ENCODE measurements around the gene RNASE1.
"Not testable (repeated sequence)": the region's sequence is repeated elsewhere in the genome, so short reads cannot be mapped to it uniquely, and the experiment has no call there.

RNASE1 gene

DNA sequence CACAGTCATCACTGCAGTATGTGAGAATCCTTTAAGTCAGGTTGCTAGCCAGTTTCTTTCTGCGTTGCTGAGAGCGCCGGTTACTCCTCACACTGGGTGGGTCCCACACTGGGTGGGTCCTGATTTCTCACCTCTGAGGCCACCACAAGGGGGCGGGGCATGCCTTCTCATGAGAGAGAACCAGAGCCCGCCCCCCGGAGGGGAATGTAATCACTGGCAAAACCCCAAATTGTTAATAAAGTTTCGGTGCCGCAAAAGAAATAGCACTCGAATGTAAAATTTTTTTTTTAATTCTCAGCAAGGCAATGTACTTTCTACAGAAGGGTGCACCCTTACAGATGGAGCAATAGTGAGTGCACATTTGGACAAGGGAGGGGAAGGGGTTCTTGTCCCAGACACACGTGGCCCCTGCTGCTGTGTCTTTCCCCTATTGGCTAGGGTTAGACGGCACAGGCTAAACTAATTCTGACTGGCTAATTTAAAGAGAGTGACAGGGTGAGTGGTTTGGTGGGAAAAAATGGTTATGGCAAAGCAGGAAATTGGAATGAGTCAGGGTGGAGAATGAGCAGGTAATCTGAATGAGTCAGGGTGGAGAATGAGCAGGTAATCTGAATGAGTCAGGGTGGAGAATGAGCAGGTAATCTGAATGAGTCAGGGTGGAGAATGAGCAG lies 25.5 kb upstream of the RNASE1 start:
- peaks cover 8 to 12% of the 10 kb centered on the region in 2 donors for H3K9me3 ChIP-seq (ENCODE audit: control insufficient read depth in 1 of 2, low read length in 2 of 2)
- H3K27ac ChIP-seq (ENCODE audit: low read depth, low read length); H3K27me3 ChIP-seq (ENCODE audit: control insufficient read depth in 1 of 2, insufficient read depth in 2 of 2, low read length in 2 of 2); H3K4me1 ChIP-seq (ENCODE audit: control insufficient read depth in 1 of 2, insufficient read depth in 2 of 2, low read length in 2 of 2); H3K9ac ChIP-seq (ENCODE audit: low read depth in 1 of 2, low read length in 2 of 2); H3K4me3 ChIP-seq (ENCODE audit: low read depth in 1 of 2, low read length in 2 of 2); H3K36me3 ChIP-seq (ENCODE audit: control insufficient read depth in 1 of 2, insufficient read depth in 2 of 2, low read length in 2 of 2): not testable (repeated sequence)

DNA sequence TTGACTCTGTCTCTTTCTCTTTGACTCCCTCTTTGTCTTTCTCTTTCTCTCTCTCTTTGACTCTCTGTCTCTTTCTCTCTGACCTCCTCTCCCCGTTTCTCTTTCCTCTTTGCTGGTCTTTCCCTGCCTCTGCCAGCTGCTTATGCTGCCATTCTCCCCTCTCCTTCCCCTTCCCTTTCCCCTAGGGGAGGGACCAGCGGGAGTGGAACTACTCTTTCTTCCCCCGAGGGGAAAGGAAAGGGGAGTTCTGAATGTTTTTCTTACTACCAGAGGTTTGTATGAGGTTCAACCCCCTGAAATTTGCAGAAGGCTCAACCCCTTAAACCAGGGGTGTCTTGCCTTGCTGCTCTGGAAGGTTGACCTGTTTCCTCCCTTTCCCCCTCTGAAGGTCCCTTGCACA lies 24.7 kb upstream of the RNASE1 start:
- Histone ChIP-seq H3K4me1 (ENCODE audit: control insufficient read depth in 1 of 2, insufficient read depth in 2 of 2, low read length in 2 of 2) (no peaks in the 10 kb centered on the region), H3K4me3 (ENCODE audit: low read depth in 1 of 2, low read length in 2 of 2) (no peak overlapping the region), H3K27ac (ENCODE audit: low read depth, low read length) (no peak overlapping the region), H3K36me3 (ENCODE audit: control insufficient read depth in 1 of 2, insufficient read depth in 2 of 2, low read length in 2 of 2) (no peaks in the 10 kb centered on the region), H3K9ac (ENCODE audit: low read depth in 1 of 2, low read length in 2 of 2) (no peak overlapping the region), H3K27me3 (ENCODE audit: control insufficient read depth in 1 of 2, insufficient read depth in 2 of 2, low read length in 2 of 2) (no peaks in the 10 kb centered on the region), H3K9me3 (ENCODE audit: control insufficient read depth in 1 of 2, low read length in 2 of 2) (peaks cover 8 to 12% of the 10 kb centered on the region in 2 donors)

DNA sequence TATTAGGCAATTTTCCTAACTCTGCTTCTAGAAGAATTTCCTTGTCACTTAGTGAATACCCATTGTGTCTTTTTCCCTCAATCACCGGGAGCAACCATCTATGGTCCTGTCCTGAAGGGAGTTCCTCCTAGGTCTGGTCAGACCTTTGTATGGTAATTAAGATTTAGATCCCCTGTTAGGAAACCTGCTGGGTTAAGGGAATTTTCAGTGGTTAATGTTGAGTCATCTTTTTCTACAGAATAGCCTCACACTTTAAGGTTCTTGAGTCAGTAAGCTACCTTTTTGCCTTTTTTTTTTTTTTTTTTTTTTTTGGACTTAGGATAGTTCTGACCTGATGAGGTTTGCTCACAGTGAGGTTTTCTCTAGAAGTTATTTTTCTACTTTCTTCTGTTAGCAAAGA lies 24.0 kb upstream of the RNASE1 start:
- not testable (repeated sequence) for H3K27ac ChIP-seq (ENCODE audit: low read depth, low read length); H3K9ac ChIP-seq (ENCODE audit: low read depth in 1 of 2, low read length in 2 of 2); H3K4me1 ChIP-seq (ENCODE audit: control insufficient read depth in 1 of 2, insufficient read depth in 2 of 2, low read length in 2 of 2); H3K36me3 ChIP-seq (ENCODE audit: control insufficient read depth in 1 of 2, insufficient read depth in 2 of 2, low read length in 2 of 2); H3K4me3 ChIP-seq (ENCODE audit: low read depth in 1 of 2, low read length in 2 of 2); H3K27me3 ChIP-seq (ENCODE audit: control insufficient read depth in 1 of 2, insufficient read depth in 2 of 2, low read length in 2 of 2)
- H3K9me3 ChIP-seq (ENCODE audit: control insufficient read depth in 1 of 2, low read length in 2 of 2): peaks cover 8 to 12% of the 10 kb centered on the region in 2 donors

DNA sequence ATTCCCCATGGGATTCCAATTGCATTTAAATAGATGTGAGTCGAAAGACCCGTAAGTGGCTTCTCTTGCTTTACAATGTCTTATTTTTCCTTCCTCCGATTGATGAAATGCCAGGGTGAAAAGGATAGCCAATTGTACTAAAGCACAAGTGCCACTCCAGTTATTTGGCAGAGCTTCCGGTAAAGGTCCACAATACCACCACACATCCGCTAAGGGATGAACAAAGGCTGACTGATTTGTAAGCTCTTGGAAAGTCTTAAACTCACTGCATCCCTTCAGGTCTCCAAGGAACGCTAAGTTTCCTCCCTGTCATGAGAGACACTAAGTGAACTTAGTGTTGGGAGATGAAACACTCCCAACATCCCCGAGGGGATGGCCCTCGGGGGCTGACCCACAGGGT lies 21.2 kb upstream of the RNASE1 start:
- Histone ChIP-seq H3K36me3 (ENCODE audit: control insufficient read depth in 1 of 2, insufficient read depth in 2 of 2, low read length in 2 of 2) (no peaks in the 10 kb centered on the region), H3K27me3 (ENCODE audit: control insufficient read depth in 1 of 2, insufficient read depth in 2 of 2, low read length in 2 of 2) (no peaks in the 10 kb centered on the region), H3K27ac (ENCODE audit: low read depth, low read length) (no peak overlapping the region), H3K9me3 (ENCODE audit: control insufficient read depth in 1 of 2, low read length in 2 of 2) (peaks cover 8 to 12% of the 10 kb centered on the region in 2 donors), H3K4me1 (ENCODE audit: control insufficient read depth in 1 of 2, insufficient read depth in 2 of 2, low read length in 2 of 2) (no peaks in the 10 kb centered on the region), H3K4me3 (ENCODE audit: low read depth in 1 of 2, low read length in 2 of 2) (no peak overlapping the region), H3K9ac (ENCODE audit: low read depth in 1 of 2, low read length in 2 of 2) (no peak overlapping the region)

DNA sequence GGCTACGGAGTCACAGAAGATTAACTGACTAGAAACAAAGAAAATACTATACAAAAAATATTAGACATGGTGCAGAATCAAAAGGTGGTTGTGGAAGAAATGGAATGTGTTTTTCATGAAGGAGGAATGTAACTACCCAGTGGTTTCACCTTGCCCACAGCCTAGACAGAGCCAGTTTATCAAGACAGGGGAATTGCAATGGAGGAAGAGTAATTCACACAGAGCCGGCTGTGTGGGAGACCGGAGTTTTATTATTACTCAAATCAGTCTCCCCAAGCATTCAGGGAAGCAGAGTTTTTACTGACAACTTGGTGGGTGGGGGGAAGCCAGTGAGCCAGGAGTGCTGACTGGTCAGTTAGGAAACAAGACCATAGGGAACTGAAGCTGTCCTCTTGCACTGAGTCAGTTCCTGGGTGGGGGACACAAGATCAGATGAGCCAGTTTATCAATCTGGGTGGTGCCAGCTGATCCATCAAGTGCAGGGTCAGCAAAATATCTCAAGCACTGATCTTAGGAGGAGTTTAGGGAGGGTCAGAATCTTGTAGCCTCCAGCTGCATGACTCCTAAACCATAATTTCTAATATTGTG lies 19.0 kb upstream of the RNASE1 start:
- H3K4me3 ChIP-seq (ENCODE audit: low read depth in 1 of 2, low read length in 2 of 2); H3K27me3 ChIP-seq (ENCODE audit: control insufficient read depth in 1 of 2, insufficient read depth in 2 of 2, low read length in 2 of 2); H3K4me1 ChIP-seq (ENCODE audit: control insufficient read depth in 1 of 2, insufficient read depth in 2 of 2, low read length in 2 of 2); H3K9me3 ChIP-seq (ENCODE audit: control insufficient read depth in 1 of 2, low read length in 2 of 2); H3K9ac ChIP-seq (ENCODE audit: low read depth in 1 of 2, low read length in 2 of 2); H3K36me3 ChIP-seq (ENCODE audit: control insufficient read depth in 1 of 2, insufficient read depth in 2 of 2, low read length in 2 of 2); H3K27ac ChIP-seq (ENCODE audit: low read depth, low read length): not testable (repeated sequence)

DNA sequence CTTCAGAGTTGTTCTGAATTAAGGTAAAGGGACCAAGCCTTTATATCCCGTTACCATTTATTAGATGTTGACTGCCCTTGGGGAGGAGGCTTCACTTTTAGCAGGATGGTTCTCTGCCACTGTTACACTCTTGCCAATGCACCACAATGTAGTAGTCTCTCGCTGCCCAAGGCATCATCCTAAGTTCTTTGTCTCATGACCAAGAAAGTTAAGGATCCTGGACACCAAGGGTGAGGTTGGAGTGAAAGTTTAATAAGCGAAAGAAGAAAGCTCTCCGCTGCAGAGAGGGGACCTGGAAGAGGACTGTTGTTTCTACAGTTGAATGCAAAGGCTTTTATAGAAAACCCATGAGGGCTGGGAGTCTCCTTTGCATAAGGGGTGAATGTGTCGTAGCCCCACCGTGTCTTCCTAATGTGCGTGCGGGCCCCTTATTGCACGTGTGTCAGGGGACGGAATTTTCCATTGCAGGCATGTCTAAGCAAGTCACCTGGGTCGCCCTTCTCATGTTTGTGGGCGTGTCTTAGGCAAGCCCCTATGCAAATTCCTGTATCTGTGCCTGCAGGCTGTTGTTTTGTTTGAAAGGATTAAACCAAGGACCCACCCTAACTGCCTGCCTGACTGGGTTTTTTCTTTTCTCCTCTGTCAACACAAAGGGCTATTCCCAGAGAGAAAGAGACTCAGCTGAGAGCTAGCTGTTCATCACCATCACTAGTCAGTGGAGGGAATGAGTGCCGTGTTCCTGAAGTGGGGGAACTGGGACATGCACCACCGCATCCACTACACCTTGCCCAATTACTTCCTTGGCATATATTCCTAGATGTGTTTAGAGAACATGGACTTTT lies 17.6 kb upstream of the RNASE1 start:
- H3K4me3 ChIP-seq (ENCODE audit: low read depth in 1 of 2, low read length in 2 of 2): no peak overlapping the region
- H3K27me3 ChIP-seq (ENCODE audit: control insufficient read depth in 1 of 2, insufficient read depth in 2 of 2, low read length in 2 of 2): no peaks in the 10 kb centered on the region
- no peaks in the 10 kb centered on the region for H3K36me3 ChIP-seq (ENCODE audit: control insufficient read depth in 1 of 2, insufficient read depth in 2 of 2, low read length in 2 of 2)
- no peak overlapping the region for H3K27ac ChIP-seq (ENCODE audit: low read depth, low read length)
- H3K9me3 ChIP-seq (ENCODE audit: control insufficient read depth in 1 of 2, low read length in 2 of 2): no peaks in the 10 kb centered on the region
- no peaks in the 10 kb centered on the region for H3K4me1 ChIP-seq (ENCODE audit: control insufficient read depth in 1 of 2, insufficient read depth in 2 of 2, low read length in 2 of 2)
- no peak overlapping the region for H3K9ac ChIP-seq (ENCODE audit: low read depth in 1 of 2, low read length in 2 of 2)

DNA sequence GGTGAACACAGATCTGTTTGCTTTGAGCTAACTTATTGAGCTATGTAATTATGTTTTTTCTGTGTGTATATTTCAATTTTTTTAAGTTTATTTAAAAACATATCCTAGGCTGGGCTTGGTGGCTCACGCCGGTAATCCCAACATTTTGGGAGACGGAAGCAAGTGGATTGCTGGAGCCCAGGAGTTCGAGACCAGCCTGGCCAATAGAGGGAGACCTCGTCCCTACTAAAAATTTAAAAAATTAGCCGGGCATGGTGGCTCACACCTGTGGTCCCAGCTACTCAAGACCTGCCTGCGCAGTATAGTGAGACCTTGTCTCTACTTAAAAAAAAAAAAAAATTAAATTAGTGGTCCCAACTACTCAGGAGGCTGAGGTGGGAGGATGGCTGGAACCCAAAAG lies 16.2 kb upstream of the RNASE1 start:
- H3K27me3 ChIP-seq (ENCODE audit: control insufficient read depth in 1 of 2, insufficient read depth in 2 of 2, low read length in 2 of 2): no peaks in the 10 kb centered on the region
- no peak overlapping the region for H3K4me3 ChIP-seq (ENCODE audit: low read depth in 1 of 2, low read length in 2 of 2)
- H3K4me1 ChIP-seq (ENCODE audit: control insufficient read depth in 1 of 2, insufficient read depth in 2 of 2, low read length in 2 of 2): peaks cover 7% of the 10 kb centered on the region in 2 donors
- H3K9ac ChIP-seq (ENCODE audit: low read depth in 1 of 2, low read length in 2 of 2): no peak overlapping the region
- H3K27ac ChIP-seq (ENCODE audit: low read depth, low read length): no peak overlapping the region
- no peaks in the 10 kb centered on the region for H3K36me3 ChIP-seq (ENCODE audit: control insufficient read depth in 1 of 2, insufficient read depth in 2 of 2, low read length in 2 of 2)
- H3K9me3 ChIP-seq (ENCODE audit: control insufficient read depth in 1 of 2, low read length in 2 of 2): no peaks in the 10 kb centered on the region

DNA sequence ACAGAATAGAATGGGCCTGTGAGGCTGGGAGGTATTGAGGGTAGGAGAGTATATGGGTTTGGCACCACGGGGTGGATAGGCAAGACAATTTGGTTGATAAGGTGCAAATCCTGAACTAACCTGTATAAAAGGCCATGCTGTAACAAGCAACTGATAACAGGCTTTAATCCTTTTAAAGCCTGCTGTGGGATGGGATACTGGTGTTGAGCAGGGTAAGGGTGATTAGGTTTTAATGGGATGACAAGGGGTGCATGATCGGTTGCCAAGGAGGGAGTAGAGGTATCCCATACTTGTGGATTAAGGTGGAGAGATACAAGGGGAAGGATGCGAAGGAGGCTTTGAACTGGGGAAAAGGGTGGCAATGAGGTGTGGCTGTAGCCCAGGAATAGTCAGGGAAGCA lies 13.3 kb upstream of the RNASE1 start:
- not testable (repeated sequence) for H3K9ac ChIP-seq (ENCODE audit: low read depth in 1 of 2, low read length in 2 of 2); H3K27me3 ChIP-seq (ENCODE audit: control insufficient read depth in 1 of 2, insufficient read depth in 2 of 2, low read length in 2 of 2); H3K27ac ChIP-seq (ENCODE audit: low read depth, low read length); H3K9me3 ChIP-seq (ENCODE audit: control insufficient read depth in 1 of 2, low read length in 2 of 2); H3K4me3 ChIP-seq (ENCODE audit: low read depth in 1 of 2, low read length in 2 of 2); H3K36me3 ChIP-seq (ENCODE audit: control insufficient read depth in 1 of 2, insufficient read depth in 2 of 2, low read length in 2 of 2)
- H3K4me1 ChIP-seq (ENCODE audit: control insufficient read depth in 1 of 2, insufficient read depth in 2 of 2, low read length in 2 of 2): peaks cover 22 to 28% of the 10 kb centered on the region in 2 donors

DNA sequence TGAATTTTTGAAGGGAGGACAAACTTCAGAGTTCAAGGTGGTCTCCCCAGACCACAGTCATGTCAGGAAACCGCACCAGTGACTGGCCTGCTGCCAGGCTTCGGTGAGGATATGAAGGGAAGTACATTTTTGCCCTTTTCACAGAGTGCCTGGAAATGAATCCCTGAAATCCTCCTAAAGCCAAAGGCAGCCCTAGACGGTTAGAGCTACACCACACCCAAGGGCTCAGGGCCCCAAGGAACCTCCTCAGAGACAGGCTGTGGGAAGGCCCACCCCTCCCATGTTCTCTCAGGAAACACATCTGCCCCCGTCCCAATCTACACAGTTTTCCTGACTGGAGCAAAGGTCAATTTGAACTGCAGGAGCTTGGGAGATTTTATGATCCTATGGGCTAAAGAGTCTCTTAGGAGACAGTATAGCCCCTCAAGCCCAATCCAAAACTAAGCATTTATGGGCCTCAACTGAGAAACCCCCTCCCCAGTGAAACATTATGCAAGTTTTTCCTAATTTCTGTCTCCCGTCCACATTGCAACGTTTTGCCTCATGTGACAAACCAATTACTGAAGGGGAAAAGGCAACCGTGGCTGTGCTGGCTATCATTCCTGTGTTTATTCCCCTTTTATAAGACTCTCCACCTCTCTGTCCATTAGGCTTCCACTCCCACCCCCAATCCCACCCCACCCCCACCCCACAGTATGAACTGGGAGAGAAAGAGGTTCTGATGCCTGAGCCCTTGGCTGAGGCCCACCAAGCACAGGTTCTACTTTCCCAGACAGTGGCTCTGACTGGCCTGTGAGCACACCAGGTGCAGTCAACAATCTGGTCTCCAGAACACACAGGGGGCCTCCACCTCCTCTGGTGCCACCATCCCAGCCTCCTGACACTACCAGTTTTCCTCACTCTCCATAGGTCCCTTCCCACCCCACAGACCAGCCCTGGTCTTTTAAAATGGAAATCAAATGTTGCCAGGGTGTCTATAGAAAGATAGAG lies 9.6 kb upstream of the RNASE1 start:
- peak overlapping the region in 1 of 2 donors; percentile 6 for H3K4me3 ChIP-seq (ENCODE audit: low read depth in 1 of 2, low read length in 2 of 2)
- H3K4me1 ChIP-seq (ENCODE audit: control insufficient read depth in 1 of 2, insufficient read depth in 2 of 2, low read length in 2 of 2): peaks cover 34 to 42% of the 10 kb centered on the region in 2 donors
- no peak overlapping the region for H3K27ac ChIP-seq (ENCODE audit: low read depth, low read length)
- H3K36me3 ChIP-seq (ENCODE audit: control insufficient read depth in 1 of 2, insufficient read depth in 2 of 2, low read length in 2 of 2): no peaks in the 10 kb centered on the region
- no peaks in the 10 kb centered on the region for H3K27me3 ChIP-seq (ENCODE audit: control insufficient read depth in 1 of 2, insufficient read depth in 2 of 2, low read length in 2 of 2)
- H3K9ac ChIP-seq (ENCODE audit: low read depth in 1 of 2, low read length in 2 of 2): no peak overlapping the region
- no peaks in the 10 kb centered on the region for H3K9me3 ChIP-seq (ENCODE audit: control insufficient read depth in 1 of 2, low read length in 2 of 2)

All from duodenal mucosa (tissue), 2 donors.